ENCODE results near the gene RPH3AL. TPM values are rescaled to one million over a fixed set of nuclear protein-coding genes. Genes with fewer than 3 reads are reported as not detected.

Gene RPH3AL
- total RNA-seq, 1 experiment from 2014 or later = 24.9 TPM

DNA sequence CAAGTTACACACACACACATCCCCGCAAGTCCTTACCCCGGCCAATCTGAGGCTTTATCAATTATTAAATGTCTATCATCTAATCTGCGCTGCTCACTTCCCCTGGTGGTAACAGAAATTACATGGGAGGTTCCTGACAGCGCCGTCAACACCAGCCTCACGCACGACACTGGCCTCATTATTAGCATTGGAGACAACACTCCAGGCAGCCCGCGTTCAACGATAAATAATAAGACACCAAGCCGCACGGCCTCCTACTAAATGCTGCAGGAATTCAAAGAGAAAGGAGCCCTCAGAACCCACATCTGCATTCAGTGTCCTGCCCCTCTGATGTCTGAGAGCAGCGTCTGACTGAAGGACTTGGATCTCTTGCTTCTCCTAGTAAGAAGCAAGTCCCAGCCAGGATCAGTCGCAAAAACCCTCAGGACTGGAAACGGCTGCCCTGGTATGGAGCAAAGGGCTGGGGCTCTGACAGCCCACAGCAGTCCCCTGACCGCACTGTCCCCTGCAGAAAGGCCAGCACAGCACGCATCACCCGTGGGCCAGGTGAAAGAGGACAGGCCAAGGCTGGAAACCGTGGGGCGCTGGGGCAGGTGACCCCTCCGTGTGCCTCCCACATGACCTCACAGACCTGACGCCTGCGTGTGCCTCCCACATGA, 7.6 kb upstream of the RPH3AL start:
- Histone ChIP-seq H3K27ac (ENCODE audit: low read length) (no peak overlapping the region), H3K36me3 (ENCODE audit: low read depth, low read length) (no peaks in the 10 kb centered on the region), H3K4me1 (ENCODE audit: insufficient read depth, low read length) (no peaks in the 10 kb centered on the region), H3F3A (ENCODE audit: low read length, unreplicated experiment) (no peaks in the 10 kb centered on the region), H2AFZ (ENCODE audit: low read length) (no peak overlapping the region), H3K79me2 (ENCODE audit: low read length) (no peaks in the 10 kb centered on the region), H3K4me3 (ENCODE audit: low read length) (no peak overlapping the region), H3K9ac (ENCODE audit: low read length) (no peak overlapping the region), H3K9me2 (replicated peaks; ENCODE audit: low read length) (no peaks in the 10 kb centered on the region), H4K20me1 (ENCODE audit: low read length) (no peaks in the 10 kb centered on the region), H3K4me2 (ENCODE audit: low read length) (no peak overlapping the region), H3K9me3 (ENCODE audit: low read length) (no peaks in the 10 kb centered on the region), H3K27me3 (ENCODE audit: low read length) (no peaks in the 10 kb centered on the region)
- intact Hi-C loops (cut with micrococcal nuclease) = no loop called here
- TF ChIP-seq, protein P1, sequence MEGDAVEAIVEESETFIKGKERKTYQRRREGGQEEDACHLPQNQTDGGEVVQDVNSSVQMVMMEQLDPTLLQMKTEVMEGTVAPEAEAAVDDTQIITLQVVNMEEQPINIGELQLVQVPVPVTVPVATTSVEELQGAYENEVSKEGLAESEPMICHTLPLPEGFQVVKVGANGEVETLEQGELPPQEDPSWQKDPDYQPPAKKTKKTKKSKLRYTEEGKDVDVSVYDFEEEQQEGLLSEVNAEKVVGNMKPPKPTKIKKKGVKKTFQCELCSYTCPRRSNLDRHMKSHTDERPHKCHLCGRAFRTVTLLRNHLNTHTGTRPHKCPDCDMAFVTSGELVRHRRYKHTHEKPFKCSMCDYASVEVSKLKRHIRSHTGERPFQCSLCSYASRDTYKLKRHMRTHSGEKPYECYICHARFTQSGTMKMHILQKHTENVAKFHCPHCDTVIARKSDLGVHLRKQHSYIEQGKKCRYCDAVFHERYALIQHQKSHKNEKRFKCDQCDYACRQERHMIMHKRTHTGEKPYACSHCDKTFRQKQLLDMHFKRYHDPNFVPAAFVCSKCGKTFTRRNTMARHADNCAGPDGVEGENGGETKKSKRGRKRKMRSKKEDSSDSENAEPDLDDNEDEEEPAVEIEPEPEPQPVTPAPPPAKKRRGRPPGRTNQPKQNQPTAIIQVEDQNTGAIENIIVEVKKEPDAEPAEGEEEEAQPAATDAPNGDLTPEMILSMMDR (conservative IDR thresholded peaks at IDR 0.05; ENCODE audit: low read depth, low read length) = no peak
- TF ChIP-seq EZH2phosphoT487 (IDR thresholded peaks at IDR 0.05; ENCODE audit: borderline replicate concordance, low read length) = no peak
- no peak for TF ChIP-seq EZH2 (IDR thresholded peaks at IDR 0.05; ENCODE audit: low read length, unreplicated experiment)
- no peak for ATAC-seq
- BruUV-seq (replicated peaks) = no TSS peak
- POLR2A ChIA-PET (ENCODE audit: unreplicated experiment) = no interaction called here
- CTCF ChIA-PET = no interaction called here
- no peak for DNase-seq

DNA sequence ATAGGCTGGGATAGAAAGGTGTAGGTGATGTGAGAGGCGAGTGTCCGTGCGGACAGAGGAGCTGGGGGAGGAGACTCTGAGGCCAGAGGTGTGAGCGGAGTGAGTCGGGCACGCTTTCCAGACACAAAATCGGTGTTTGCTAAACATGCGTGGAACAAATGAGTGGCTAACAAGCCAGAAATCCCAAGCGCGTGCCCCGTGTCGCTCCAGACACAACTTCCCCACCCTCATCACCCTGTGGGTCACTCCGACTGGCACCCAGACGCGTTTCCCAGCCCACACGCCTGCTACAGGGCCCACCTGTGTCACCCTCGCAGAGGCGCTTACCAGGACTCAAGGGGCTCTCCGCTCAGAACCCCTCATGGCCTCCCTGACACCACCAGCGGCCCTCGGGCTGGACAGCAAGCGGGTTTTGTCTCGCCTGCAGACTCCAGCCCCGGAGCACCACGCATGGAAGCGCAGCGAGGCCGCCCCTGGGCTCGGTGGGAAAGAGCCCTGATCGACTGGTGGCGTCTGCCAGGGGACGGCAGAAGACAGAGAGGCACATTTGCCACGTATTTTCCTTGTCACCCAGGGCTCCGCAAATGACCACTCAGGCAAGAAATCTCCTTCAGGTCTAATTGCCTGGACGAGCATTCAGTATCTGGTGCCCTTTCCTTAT, 6.0 kb upstream of the RPH3AL start:
- no peaks in the 10 kb centered on the region for H3K27me3 ChIP-seq (ENCODE audit: low read length)
- no peaks in the 10 kb centered on the region for H4K20me1 ChIP-seq (ENCODE audit: low read length)
- no peak overlapping the region for H2AFZ ChIP-seq (ENCODE audit: low read length)
- H3F3A ChIP-seq (ENCODE audit: low read length, unreplicated experiment) = no peaks in the 10 kb centered on the region
- intact Hi-C loops (cut with micrococcal nuclease) = no loop called here
- no peaks in the 10 kb centered on the region for H3K9me3 ChIP-seq (ENCODE audit: low read length)
- H3K4me2 ChIP-seq (ENCODE audit: low read length) = no peak overlapping the region
- BruUV-seq (replicated peaks) = no TSS peak
- 0 out of 2 replicates have a peak, but pooled peaks cover 3% of the 10 kb centered on the region for H3K79me2 ChIP-seq (ENCODE audit: low read length)
- TF ChIP-seq EZH2 (IDR thresholded peaks at IDR 0.05; ENCODE audit: low read length, unreplicated experiment) (no peak), EZH2phosphoT487 (IDR thresholded peaks at IDR 0.05; ENCODE audit: borderline replicate concordance, low read length) (no peak)
- TF ChIP-seq, protein P1 (conservative IDR thresholded peaks at IDR 0.05; ENCODE audit: low read depth, low read length) = no peak
- H3K27ac ChIP-seq (ENCODE audit: low read length) = no peak overlapping the region
- H3K9ac ChIP-seq (ENCODE audit: low read length) = no peak overlapping the region
- ChIA-PET POLR2A (ENCODE audit: unreplicated experiment) (no interaction called here), CTCF (no interaction called here)
- ATAC-seq = no peak
- H3K36me3 ChIP-seq (ENCODE audit: low read depth, low read length) = no peaks in the 10 kb centered on the region
- no peak for DNase-seq
- no peak overlapping the region for H3K4me3 ChIP-seq (ENCODE audit: low read length)
- H3K9me2 ChIP-seq (replicated peaks; ENCODE audit: low read length) = no peaks in the 10 kb centered on the region
- H3K4me1 ChIP-seq (ENCODE audit: insufficient read depth, low read length) = peaks cover 3% of the 10 kb centered on the region

DNA sequence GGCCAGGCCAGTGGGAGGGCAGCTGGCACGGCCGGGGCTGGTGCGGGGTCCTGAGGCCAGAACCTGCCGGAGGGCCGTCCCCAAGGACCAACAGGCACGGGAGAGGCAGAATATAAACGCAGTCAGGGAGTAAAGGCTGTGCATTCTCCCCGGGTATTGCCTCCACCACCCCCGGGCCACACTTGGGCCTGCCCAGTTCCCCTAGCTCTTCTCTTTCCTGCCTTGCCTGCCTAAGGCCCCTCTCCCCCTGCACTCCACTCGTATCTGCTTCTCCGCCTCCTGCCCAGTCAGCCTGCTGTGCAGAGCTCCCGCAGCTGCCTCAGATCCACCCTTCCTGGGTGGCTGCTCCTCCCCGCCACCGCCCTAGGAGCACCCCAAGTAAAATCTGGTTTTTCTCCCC, 5.0 kb upstream of the RPH3AL start:
- Histone ChIP-seq H3K9me2 (replicated peaks; ENCODE audit: low read length) (no peaks in the 10 kb centered on the region), H3K27ac (ENCODE audit: low read length) (no peak overlapping the region), H2AFZ (ENCODE audit: low read length) (no peak overlapping the region), H4K20me1 (ENCODE audit: low read length) (no peaks in the 10 kb centered on the region), H3K4me2 (ENCODE audit: low read length) (no peak overlapping the region), H3K36me3 (ENCODE audit: low read depth, low read length) (no peaks in the 10 kb centered on the region), H3K4me1 (ENCODE audit: insufficient read depth, low read length) (peaks cover 13% of the 10 kb centered on the region), H3K79me2 (ENCODE audit: low read length) (0 out of 2 replicates have a peak, but pooled peaks cover 3% of the 10 kb centered on the region), H3K9ac (ENCODE audit: low read length) (no peak overlapping the region), H3K9me3 (ENCODE audit: low read length) (no peaks in the 10 kb centered on the region), H3K4me3 (ENCODE audit: low read length) (no peak overlapping the region), H3F3A (ENCODE audit: low read length, unreplicated experiment) (no peaks in the 10 kb centered on the region), H3K27me3 (ENCODE audit: low read length) (no peaks in the 10 kb centered on the region)
- BruUV-seq (replicated peaks) = no TSS peak
- DNase-seq (no peak), ATAC-seq (no peak)
- intact Hi-C loops (cut with micrococcal nuclease) = no loop called here
- POLR2A ChIA-PET (ENCODE audit: unreplicated experiment) = no interaction called here
- CTCF ChIA-PET = no interaction called here
- TF ChIP-seq EZH2phosphoT487 (IDR thresholded peaks at IDR 0.05; ENCODE audit: borderline replicate concordance, low read length) (no peak), EZH2 (IDR thresholded peaks at IDR 0.05; ENCODE audit: low read length, unreplicated experiment) (no peak)
- TF ChIP-seq, protein P1 (conservative IDR thresholded peaks at IDR 0.05; ENCODE audit: low read depth, low read length) = no peak

Data from PC-3 (cell line).